Activated B cell treated with CpG ODN at 0.5 μM for 24 hours (primary cell): ENCODE data around the gene NAA25. TPM values are rescaled to one million over a fixed set of nuclear protein-coding genes. Genes with fewer than 3 reads are reported as not detected.
"Not testable (repeated sequence)": the region's sequence is repeated elsewhere in the genome, so short reads cannot be mapped to it uniquely, and the experiment has no call there.

Experiments
- ATAC-seq: fragments of 200-7000 bp; cut with Tn5 transposase; one replicate; pipeline ENCODE4 v1.10.0; 2021; ENCODE audit warnings: low read depth, mild to moderate bottlenecking, moderate library complexity
- CTCF ChIA-PET: fragments of 350-600 bp; sonication (Branson Sonifier 250); formaldehyde crosslinking; loops from one replicate; lab custom pipeline; 2021; ENCODE audit warnings: antibody characterized with exemption; lab: Charles Lee
- POLR2A ChIA-PET: fragments of 350-600 bp; sonication (Branson Sonifier 250); formaldehyde crosslinking; loops from one replicate; lab custom pipeline; 2021; ENCODE audit warnings: antibody characterized with exemption; lab: Charles Lee
- DNase-seq: peaks from one replicate; pipeline ENCODE4 v3.0.0; 2022
- H3K27ac Mint-ChIP-seq: one replicate; pipeline ENCODE4 v1.8.0; 2020; ENCODE audit warnings: mixed read lengths
- H3K27me3 Mint-ChIP-seq: one replicate; pipeline ENCODE4 v1.8.0; 2021; ENCODE audit warnings: mixed read lengths
- H3K36me3 Mint-ChIP-seq: one replicate; pipeline ENCODE4 v1.8.0; 2021; ENCODE audit warnings: low read depth, mixed read lengths
- H3K4me1 Mint-ChIP-seq: one replicate; pipeline ENCODE4 v1.8.0; 2021; ENCODE audit warnings: mixed read lengths
- H3K4me3 Mint-ChIP-seq: one replicate; pipeline ENCODE4 v1.8.0; 2020; ENCODE audit warnings: mild to moderate bottlenecking, mixed read lengths
- H3K9me3 Mint-ChIP-seq: one replicate; pipeline ENCODE4 v1.8.0; 2020; ENCODE audit warnings: mixed read lengths
- intact Hi-C: fragments of 100-400 bp; cut with micrococcal nuclease; formaldehyde crosslinking; loops from one replicate; pipeline ENCODE4 v1.15.1; 2024
- total RNA-seq: library from RNA; stranded (reverse); gene quantifications from 2 replicates; pipeline ENCODE4 v1.2.3, GENCODE V29; 2022
- TF ChIP-seq, protein P1 (sequence below): fragments of 200-600 bp; IDR thresholded peaks from one replicate; pipeline ENCODE4 v1.8.0; 2022; ENCODE audit warnings: antibody characterized with exemption, mild to moderate bottlenecking

NAA25 gene
- total RNA-seq, 1 donor from 2014 or later, result 52.7 TPM

DNA sequence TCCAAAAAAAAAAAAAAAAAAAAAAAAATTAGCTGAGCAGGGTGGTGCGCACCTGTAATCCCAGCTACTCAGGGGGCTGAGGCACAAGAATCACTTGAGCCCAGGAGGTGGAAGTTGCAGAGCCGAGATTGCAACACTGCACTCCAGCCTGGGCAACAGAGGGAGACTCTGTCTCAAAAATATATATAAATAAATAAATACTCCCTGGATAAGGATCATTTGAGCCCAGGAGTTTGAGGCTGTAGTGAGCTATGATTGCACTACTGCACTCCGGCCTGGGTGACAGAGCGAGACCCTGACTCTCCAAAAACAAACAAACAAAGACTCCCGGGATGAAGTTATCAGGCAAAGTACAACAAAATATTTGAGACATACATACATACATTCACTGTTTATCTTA, 3.3 kb upstream of the NAA25 start:
- peaks cover 24% of the 10 kb centered on the region for H3K4me1 Mint-ChIP-seq
- H3K4me3 Mint-ChIP-seq, result no peak overlapping the region
- H3K27me3 Mint-ChIP-seq, result no peaks in the 10 kb centered on the region
- ATAC-seq (no peak), DNase-seq (no peak)
- CTCF ChIA-PET, result no interaction called here
- H3K36me3 Mint-ChIP-seq, result peaks cover 11% of the 10 kb centered on the region
- no peaks in the 10 kb centered on the region for H3K9me3 Mint-ChIP-seq
- H3K27ac Mint-ChIP-seq, result no peak overlapping the region
- intact Hi-C loops, result no loop called here
- POLR2A ChIA-PET, result interaction anchor here (0.8 to 1.8 kb wide), 3 partner anchors 9 to 20 kb away, joined by 4 to 5 read pairs (median 5); partner anchors contain the start of gene TRAFD1
- TF ChIP-seq, protein P1, sequence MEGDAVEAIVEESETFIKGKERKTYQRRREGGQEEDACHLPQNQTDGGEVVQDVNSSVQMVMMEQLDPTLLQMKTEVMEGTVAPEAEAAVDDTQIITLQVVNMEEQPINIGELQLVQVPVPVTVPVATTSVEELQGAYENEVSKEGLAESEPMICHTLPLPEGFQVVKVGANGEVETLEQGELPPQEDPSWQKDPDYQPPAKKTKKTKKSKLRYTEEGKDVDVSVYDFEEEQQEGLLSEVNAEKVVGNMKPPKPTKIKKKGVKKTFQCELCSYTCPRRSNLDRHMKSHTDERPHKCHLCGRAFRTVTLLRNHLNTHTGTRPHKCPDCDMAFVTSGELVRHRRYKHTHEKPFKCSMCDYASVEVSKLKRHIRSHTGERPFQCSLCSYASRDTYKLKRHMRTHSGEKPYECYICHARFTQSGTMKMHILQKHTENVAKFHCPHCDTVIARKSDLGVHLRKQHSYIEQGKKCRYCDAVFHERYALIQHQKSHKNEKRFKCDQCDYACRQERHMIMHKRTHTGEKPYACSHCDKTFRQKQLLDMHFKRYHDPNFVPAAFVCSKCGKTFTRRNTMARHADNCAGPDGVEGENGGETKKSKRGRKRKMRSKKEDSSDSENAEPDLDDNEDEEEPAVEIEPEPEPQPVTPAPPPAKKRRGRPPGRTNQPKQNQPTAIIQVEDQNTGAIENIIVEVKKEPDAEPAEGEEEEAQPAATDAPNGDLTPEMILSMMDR, result no peak

DNA sequence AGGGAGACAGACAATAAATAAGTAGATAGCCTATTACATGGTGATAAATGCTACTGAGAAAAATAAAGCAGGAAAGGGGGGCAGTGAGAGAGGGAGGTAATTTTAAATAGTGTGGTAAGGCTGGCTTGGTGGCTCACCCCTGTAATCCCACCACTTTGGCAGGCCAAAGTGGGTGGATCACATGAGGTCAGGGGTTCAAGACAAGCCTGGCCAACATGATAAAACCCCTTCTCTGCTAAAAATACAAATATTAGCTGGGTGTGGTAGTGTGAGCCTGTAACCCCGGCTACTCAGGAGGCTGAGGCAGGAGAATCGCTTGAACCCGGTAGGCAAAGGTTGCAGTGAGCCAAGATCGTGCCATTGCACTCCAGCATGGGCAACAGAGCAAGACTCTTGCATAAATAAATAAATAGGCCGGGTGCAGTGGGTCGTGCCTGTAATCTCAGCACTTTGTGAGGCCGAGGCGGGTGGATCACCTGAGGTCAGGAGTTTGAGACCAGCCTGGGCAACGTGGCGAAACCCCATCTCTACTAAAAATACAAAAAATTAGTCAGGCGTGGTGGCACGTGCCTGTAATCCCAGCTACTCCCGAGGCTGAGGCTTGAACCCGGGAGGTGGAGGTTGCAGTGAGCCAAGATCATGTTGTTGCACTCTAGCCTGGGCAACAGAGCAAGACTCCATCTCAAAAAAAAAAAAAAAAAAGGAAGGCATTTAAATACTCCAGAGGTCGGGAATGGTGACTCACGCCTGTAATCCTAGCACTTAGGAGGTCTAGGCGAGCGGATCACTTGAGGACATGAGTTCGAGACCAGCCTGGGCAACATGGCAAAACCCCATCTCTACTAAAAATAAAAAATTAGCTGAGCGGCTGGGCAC, 2.4 kb upstream of the NAA25 start:
- DNase-seq, H3K4me3 Mint-ChIP-seq, CTCF ChIA-PET, H3K9me3 Mint-ChIP-seq, intact Hi-C loops, ATAC-seq, H3K27me3 Mint-ChIP-seq, H3K27ac Mint-ChIP-seq: not testable (repeated sequence)
- Mint-ChIP-seq H3K4me1 (peaks cover 27% of the 10 kb centered on the region), H3K36me3 (peaks cover 14% of the 10 kb centered on the region)
- POLR2A ChIA-PET, result interaction anchor here (0.9 to 4.5 kb wide), 3 partner anchors 14 to 20 kb away, joined by 5 to 143 read pairs (median 5); partner anchors contain the start of gene TRAFD1

DNA sequence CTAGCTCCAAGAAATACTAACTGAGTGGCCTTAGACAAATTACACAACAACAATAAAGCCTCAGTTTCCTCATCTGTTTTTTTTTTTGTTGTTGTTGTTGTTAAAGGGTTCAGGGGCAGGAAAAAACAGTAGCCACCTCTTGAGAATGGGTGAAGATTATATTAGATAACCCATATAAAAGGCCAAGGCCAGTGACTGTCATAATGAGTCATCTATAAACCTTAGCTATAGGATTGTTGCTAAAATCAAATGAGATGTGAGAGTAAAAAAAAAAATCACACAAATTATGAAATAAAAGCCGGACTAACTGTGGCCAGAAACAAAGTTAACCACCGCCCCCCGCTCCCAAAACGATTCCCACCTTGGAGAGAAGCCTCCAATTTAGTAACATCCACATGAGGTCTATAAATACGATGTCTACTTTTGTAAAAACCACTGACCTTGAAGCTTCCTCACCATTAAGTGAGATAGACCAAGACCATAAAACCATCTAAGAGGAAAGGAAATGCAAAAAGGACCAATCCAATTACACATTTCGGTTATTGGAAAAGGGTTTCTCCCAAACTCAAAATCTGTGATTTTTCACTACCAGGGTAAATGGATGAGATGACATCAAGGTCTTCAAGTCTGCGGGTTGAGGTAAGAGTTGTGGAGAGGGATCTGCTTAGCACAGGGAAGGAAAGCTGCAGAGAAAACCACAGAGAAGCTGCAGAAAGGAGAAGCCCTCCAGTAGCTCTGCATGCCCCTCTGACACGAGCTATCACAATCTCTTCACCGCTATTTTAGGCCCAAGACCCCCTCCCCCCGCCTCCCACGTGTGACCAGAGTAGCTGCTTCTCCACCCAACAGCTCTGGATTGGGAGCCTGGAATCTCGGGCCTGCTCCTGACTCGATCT, 1.0 kb downstream of the NAA25 start:
- intact Hi-C loops, result loop anchor here (1.0 to 5.0 kb wide), 4 partner anchors 11 to 93 kb away; no protein-coding TSS in a partner anchor
- H3K9me3 Mint-ChIP-seq, result no peaks in the 10 kb centered on the region
- TF ChIP-seq, protein P1, result no peak
- H3K27ac Mint-ChIP-seq, result peak overlapping the region; percentile 85
- ChIA-PET CTCF (interaction anchor here (1.1 to 2.2 kb wide), 3 partner anchors 23 to 62 kb away, joined by 3 to 7 read pairs (median 5); no protein-coding TSS in a partner anchor), POLR2A (interaction anchor here (0.5 to 4.5 kb wide), 16 partner anchors 9 to 1817 kb away, joined by 3 to 143 read pairs (median 5); partner anchors contain the start of genes ERP29, MAPKAPK5, PTPN11 and TMEM116)
- DNase-seq (no peak), ATAC-seq (no peak)
- H3K27me3 Mint-ChIP-seq, result no peaks in the 10 kb centered on the region
- H3K4me1 Mint-ChIP-seq, result peaks cover 41% of the 10 kb centered on the region
- H3K4me3 Mint-ChIP-seq, result peak overlapping the region; percentile 96
- H3K36me3 Mint-ChIP-seq, result peaks cover 26% of the 10 kb centered on the region

DNA sequence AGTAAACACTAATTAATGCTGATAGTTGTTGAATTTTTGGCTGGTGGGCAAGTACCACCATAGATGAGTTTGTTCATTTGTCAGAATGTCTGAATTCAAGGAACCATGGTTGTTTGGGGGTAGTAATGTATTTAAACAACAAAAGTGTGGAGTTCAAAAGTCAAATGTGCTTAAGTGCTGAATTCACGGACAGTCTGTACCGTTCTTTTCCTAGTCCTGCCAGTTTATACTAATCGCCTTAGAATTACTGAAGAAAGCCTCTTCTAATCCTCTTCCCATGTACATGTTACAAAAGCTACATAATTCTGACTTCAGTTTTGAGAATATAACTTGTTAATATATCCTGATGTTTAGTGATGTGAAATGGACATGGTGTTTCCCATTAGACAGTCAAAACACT, 2.7 kb downstream of the NAA25 start:
- no peak overlapping the region for H3K4me3 Mint-ChIP-seq
- peaks cover 41% of the 10 kb centered on the region for H3K4me1 Mint-ChIP-seq
- H3K27ac Mint-ChIP-seq, result no peak overlapping the region
- H3K9me3 Mint-ChIP-seq, result no peaks in the 10 kb centered on the region
- DNase-seq (no peak), ATAC-seq (no peak)
- TF ChIP-seq, protein P1, result no peak
- CTCF ChIA-PET, result no interaction called here
- H3K36me3 Mint-ChIP-seq, result peaks cover 34% of the 10 kb centered on the region
- POLR2A ChIA-PET, result interaction anchor here (1.3 kb wide), 1 partner anchor 91 kb away, joined by 5 read pairs; no protein-coding TSS in a partner anchor
- no peaks in the 10 kb centered on the region for H3K27me3 Mint-ChIP-seq
- intact Hi-C loops, result loop anchor here (5.0 kb wide), 1 partner anchor 41 kb away; no protein-coding TSS in a partner anchor

DNA sequence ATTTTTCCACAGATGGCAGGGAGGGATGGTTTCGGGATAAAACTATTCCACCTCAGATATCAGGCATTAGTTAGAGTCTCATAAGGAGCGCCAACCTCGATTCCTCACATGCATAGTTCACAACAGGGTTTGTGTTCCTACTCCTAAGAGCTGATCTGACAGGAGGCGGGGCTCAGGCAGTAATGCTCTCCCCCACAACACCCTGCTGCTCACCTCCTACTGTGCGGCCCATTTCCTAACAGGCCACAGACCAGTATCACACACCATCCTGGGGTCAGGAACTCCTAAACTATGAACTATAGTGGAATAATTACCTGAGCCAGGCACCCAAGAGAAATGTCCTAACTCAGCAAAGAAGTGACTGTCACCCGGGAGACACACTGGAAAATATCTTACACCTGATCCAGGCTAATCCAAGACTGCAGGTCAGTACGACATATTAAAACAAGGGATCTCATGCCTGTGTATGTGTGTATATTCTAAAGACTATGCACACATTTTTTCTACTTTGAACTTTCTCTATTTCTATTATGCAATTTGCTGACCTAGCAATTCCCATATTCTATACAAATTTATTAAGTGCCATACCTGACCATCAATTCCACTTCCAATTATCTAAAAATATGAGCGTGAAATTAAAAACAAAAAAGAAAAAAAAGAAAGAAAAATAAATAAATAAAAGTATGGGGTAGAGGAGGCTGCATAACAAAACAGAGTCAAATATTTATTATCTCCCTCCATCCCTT, 4.7 kb downstream of the NAA25 start:
- POLR2A ChIA-PET, result interaction anchor here (0.6 kb wide), 1 partner anchor 24 kb away, joined by 6 read pairs; no protein-coding TSS in a partner anchor
- Mint-ChIP-seq H3K36me3 (peaks cover 48% of the 10 kb centered on the region), H3K27me3 (no peaks in the 10 kb centered on the region), H3K4me1 (peaks cover 36% of the 10 kb centered on the region), H3K9me3 (no peaks in the 10 kb centered on the region), H3K4me3 (no peak overlapping the region), H3K27ac (no peak overlapping the region)
- intact Hi-C loops, result no loop called here
- ATAC-seq, result no peak
- TF ChIP-seq, protein P1, result no peak
- CTCF ChIA-PET, result no interaction called here
- DNase-seq, result no peak

DNA sequence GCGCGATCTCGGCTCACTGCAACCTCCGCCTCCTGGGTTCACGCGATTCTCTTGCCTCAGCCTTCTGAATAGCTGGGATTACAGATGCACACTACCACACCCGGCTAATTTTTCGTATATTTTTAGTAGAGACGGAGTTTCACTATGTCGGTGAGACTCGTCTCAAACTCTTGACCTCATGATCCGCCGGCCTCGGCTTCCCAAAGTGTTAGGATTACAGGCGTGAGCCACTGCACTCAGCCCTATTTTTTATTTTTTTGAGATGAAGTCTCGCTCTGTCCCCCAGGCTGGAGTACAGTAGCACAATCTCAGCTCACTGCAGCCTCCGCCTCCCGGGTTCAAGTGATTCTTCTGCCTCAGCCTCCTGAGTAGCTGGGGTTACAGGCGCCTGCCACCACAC, 5.8 kb downstream of the NAA25 start:
- intact Hi-C loops, ATAC-seq, H3K4me3 Mint-ChIP-seq, H3K27me3 Mint-ChIP-seq, CTCF ChIA-PET, H3K27ac Mint-ChIP-seq, POLR2A ChIA-PET, DNase-seq, H3K9me3 Mint-ChIP-seq: not testable (repeated sequence)
- Mint-ChIP-seq H3K36me3 (peaks cover 50% of the 10 kb centered on the region), H3K4me1 (peaks cover 32% of the 10 kb centered on the region)
